Neural cell (in vitro differentiated cells): ENCODE measurements around the gene KIAA0753. TPM values are rescaled to one million over a fixed set of nuclear protein-coding genes. Genes with fewer than 3 reads are reported as not detected.

Experiments
- H2AFZ ChIP-seq: fragments of 200-600, 300-800 bp; sonication (generic), shearing (Covaris generic); 2 replicates; pipeline ENCODE4 v1.6.0; 2014; ENCODE audit warnings: low read depth, mild to moderate bottlenecking, antibody characterized with exemption, low read length, moderate library complexity
- H3F3A ChIP-seq: fragments of 200-600 bp; shearing (Covaris generic); 2 replicates; pipeline ENCODE4 v1.6.1; 2016; ENCODE audit warnings: mild to moderate bottlenecking, moderate library complexity, mixed read lengths, antibody characterized with exemption, low read length; ENCODE audit not compliant: insufficient read depth, poor library complexity, severe bottlenecking
- H3K27ac ChIP-seq: fragments of 200-600, 300-800 bp; sonication (generic), shearing (Covaris generic); 2 replicates; pipeline ENCODE4 v1.5.1; 2014; ENCODE audit warnings: mild to moderate bottlenecking, low read length, moderate library complexity
- H3K27me3 ChIP-seq: fragments of 300-800, 200-600 bp; sonication (generic), shearing (Covaris generic); 2 replicates; pipeline ENCODE4 v1.6.0; 2014; ENCODE audit warnings: mild to moderate bottlenecking, low read depth, low read length, moderate library complexity; ENCODE audit not compliant: insufficient read depth
- H3K36me3 ChIP-seq: fragments of 300-800, 200-600 bp; sonication (generic), shearing (Covaris generic); 2 replicates; pipeline ENCODE4 v1.5.1; 2014; ENCODE audit warnings: mild to moderate bottlenecking, antibody characterized with exemption, low read length, moderate library complexity; ENCODE audit not compliant: insufficient read depth
- H3K4me2 ChIP-seq: fragments of 300-800, 200-600 bp; sonication (generic), shearing (Covaris generic); 2 replicates; pipeline ENCODE4 v1.6.0; 2014; ENCODE audit warnings: mild to moderate bottlenecking, low read length
- H3K4me3 ChIP-seq: fragments of 300-800, 200-600 bp; sonication (generic), shearing (Covaris generic); 2 replicates; pipeline ENCODE4 v1.5.1; 2014; ENCODE audit warnings: mild to moderate bottlenecking, low read length, moderate library complexity
- H3K79me2 ChIP-seq: fragments of 200-600 bp; shearing (Covaris generic); replicated peaks from 2 replicates; pipeline ENCODE4 v1.6.0; 2014; ENCODE audit warnings: mild to moderate bottlenecking, low read length, moderate library complexity; ENCODE audit not compliant: insufficient read depth
- H3K9ac ChIP-seq: fragments of 300-800, 200-600 bp; sonication (generic), shearing (Covaris generic); 2 replicates; pipeline ENCODE4 v1.6.1; 2016; ENCODE audit warnings: mild to moderate bottlenecking, low read length, mixed read lengths
- H3K9me2 ChIP-seq: fragments of 200-600 bp; shearing (Covaris generic); 2 replicates; pipeline ENCODE4 v1.6.1; 2016; ENCODE audit warnings: mild to moderate bottlenecking, low read length, mixed read lengths; ENCODE audit not compliant: insufficient read depth
- H3K9me3 ChIP-seq: fragments of 200-600, 300-800 bp; sonication (generic), shearing (Covaris generic); 2 replicates; pipeline ENCODE4 v1.6.1; 2016; ENCODE audit warnings: mild to moderate bottlenecking, mixed run types, low read length, moderate library complexity, mixed read lengths
- H4K20me1 ChIP-seq: fragments of 200-600 bp; shearing (Covaris generic); 2 replicates; pipeline ENCODE4 v1.6.1; 2016; ENCODE audit warnings: mild to moderate bottlenecking, mixed run types; ENCODE audit not compliant: insufficient read depth
- CTCF ChIP-seq: fragments of 450-650 bp; IDR thresholded peaks from 2 replicates; pipeline ENCODE4 v1.5.1; 2014; ENCODE audit warnings: antibody characterized with exemption, mild to moderate bottlenecking, moderate library complexity; ENCODE audit not compliant: poor library complexity, severe bottlenecking
- EP300 ChIP-seq: fragments of 450-650 bp; conservative IDR thresholded peaks from 2 replicates; pipeline ENCODE4 v1.6.1; 2014; ENCODE audit warnings: antibody characterized with exemption, mild to moderate bottlenecking, moderate library complexity; ENCODE audit not compliant: poor library complexity, severe bottlenecking
- EZH2 ChIP-seq: fragments of 200-600, 300-800 bp; shearing (Covaris generic), sonication (generic); IDR thresholded peaks from 2 replicates; pipeline ENCODE4 v1.6.1; 2014; ENCODE audit warnings: antibody characterized with exemption, low read length, borderline replicate concordance, mild to moderate bottlenecking; ENCODE audit not compliant: insufficient read depth, poor library complexity, severe bottlenecking
- MXI1 ChIP-seq: fragments of 450-650 bp; conservative IDR thresholded peaks from 2 replicates; pipeline ENCODE4 v1.6.1; 2014; ENCODE audit warnings: antibody characterized with exemption, mild to moderate bottlenecking; ENCODE audit not compliant: poor library complexity, severe bottlenecking
- POLR2AphosphoS5 ChIP-seq: IDR thresholded peaks from 2 replicates; pipeline ENCODE4 v1.6.1; 2012
- RAD21 ChIP-seq: fragments of 450-650 bp; conservative IDR thresholded peaks from 2 replicates; pipeline ENCODE4 v1.6.1; 2014; ENCODE audit warnings: antibody characterized with exemption, mild to moderate bottlenecking, moderate library complexity
- SMC3 ChIP-seq: fragments of 450-650 bp; conservative IDR thresholded peaks from 2 replicates; pipeline ENCODE4 v1.6.1; 2014; ENCODE audit warnings: antibody characterized with exemption, mild to moderate bottlenecking, moderate library complexity; ENCODE audit not compliant: poor library complexity
- TAF1 ChIP-seq: IDR thresholded peaks from 2 replicates; pipeline ENCODE4 v1.6.1; 2012; ENCODE audit warnings: low read depth
- polyA plus RNA-seq: library from polyadenylated mRNA; depleted of rRNA; stranded (reverse); fragments of >200 nt; gene quantifications from 2 replicates; pipeline ENCODE4 v1.2.3, GENCODE V29; 2014
- TF ChIP-seq, protein P1 (sequence below): IDR thresholded peaks from 2 replicates; pipeline ENCODE4 v1.6.1; 2012; ENCODE audit warnings: borderline replicate concordance

KIAA0753 gene
- polyA plus RNA-seq, 1 donor from 2014 or later, result 32.3 TPM

DNA sequence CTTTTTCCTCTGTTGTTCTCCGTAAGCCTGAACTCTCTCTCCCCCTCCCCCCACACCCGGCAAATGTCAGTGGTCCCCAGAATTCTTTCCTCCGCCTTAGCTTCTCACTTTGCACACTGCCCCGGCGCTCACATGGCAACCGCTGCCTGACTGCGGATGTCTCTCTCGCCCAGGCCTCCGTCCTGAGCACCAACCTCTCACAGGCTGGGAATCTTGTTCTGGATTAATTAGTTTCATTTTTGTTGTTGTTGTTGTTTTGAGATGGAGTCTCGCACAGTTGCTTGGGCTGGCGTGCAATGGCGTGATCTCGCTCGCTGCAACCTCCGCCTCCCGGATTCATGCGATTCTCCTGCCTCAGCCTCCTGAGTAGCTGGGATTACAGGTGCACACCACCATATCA, 27.7 kb upstream of the KIAA0753 start:
- Histone ChIP-seq H3K79me2 (no peaks in the 10 kb centered on the region), H3K9me3 (no peaks in the 10 kb centered on the region), H3K9me2 (no peaks in the 10 kb centered on the region), H3K4me2 (no peak overlapping the region), H4K20me1 (no peaks in the 10 kb centered on the region), H3K36me3 (no peaks in the 10 kb centered on the region), H3F3A (no peaks in the 10 kb centered on the region), H3K27me3 (no peaks in the 10 kb centered on the region), H3K27ac (no peak overlapping the region), H2AFZ (no peak overlapping the region), H3K4me3 (no peak overlapping the region), H3K9ac (no peak overlapping the region)
- TF ChIP-seq MXI1 (no peak), SMC3 (no peak), EZH2 (no peak), POLR2AphosphoS5 (no peak), RAD21 (no peak), EP300 (no peak), TAF1 (no peak), CTCF (no peak)
- TF ChIP-seq, protein P1, sequence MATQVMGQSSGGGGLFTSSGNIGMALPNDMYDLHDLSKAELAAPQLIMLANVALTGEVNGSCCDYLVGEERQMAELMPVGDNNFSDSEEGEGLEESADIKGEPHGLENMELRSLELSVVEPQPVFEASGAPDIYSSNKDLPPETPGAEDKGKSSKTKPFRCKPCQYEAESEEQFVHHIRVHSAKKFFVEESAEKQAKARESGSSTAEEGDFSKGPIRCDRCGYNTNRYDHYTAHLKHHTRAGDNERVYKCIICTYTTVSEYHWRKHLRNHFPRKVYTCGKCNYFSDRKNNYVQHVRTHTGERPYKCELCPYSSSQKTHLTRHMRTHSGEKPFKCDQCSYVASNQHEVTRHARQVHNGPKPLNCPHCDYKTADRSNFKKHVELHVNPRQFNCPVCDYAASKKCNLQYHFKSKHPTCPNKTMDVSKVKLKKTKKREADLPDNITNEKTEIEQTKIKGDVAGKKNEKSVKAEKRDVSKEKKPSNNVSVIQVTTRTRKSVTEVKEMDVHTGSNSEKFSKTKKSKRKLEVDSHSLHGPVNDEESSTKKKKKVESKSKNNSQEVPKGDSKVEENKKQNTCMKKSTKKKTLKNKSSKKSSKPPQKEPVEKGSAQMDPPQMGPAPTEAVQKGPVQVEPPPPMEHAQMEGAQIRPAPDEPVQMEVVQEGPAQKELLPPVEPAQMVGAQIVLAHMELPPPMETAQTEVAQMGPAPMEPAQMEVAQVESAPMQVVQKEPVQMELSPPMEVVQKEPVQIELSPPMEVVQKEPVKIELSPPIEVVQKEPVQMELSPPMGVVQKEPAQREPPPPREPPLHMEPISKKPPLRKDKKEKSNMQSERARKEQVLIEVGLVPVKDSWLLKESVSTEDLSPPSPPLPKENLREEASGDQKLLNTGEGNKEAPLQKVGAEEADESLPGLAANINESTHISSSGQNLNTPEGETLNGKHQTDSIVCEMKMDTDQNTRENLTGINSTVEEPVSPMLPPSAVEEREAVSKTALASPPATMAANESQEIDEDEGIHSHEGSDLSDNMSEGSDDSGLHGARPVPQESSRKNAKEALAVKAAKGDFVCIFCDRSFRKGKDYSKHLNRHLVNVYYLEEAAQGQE, result no peak

GRCh38 chr17:6667516-6667915, 27.0 kb upstream of the KIAA0753 start:
- TF ChIP-seq MXI1 (no peak), TAF1 (no peak), CTCF (no peak), RAD21 (no peak), EP300 (no peak), SMC3 (no peak), EZH2 (no peak), POLR2AphosphoS5 (no peak)
- TF ChIP-seq, protein P1, result no peak
- Histone ChIP-seq H3F3A (no peaks in the 10 kb centered on the region), H4K20me1 (no peaks in the 10 kb centered on the region), H3K4me3 (no peak overlapping the region), H3K9ac (no peak overlapping the region), H3K79me2 (no peaks in the 10 kb centered on the region), H3K27me3 (no peaks in the 10 kb centered on the region), H2AFZ (no peak overlapping the region), H3K27ac (no peak overlapping the region), H3K9me3 (no peaks in the 10 kb centered on the region), H3K36me3 (no peaks in the 10 kb centered on the region), H3K9me2 (no peaks in the 10 kb centered on the region), H3K4me2 (no peak overlapping the region)
